A673 (cell line): ENCODE results near the gene SYNJ1. TPM values are rescaled to one million over a fixed set of nuclear protein-coding genes. Genes with fewer than 3 reads are reported as not detected.

ENCODE experiments used
- BruUV-seq: library from RNA; stranded (reverse); fragments of 400-500 nt; replicated peaks from 2 replicates; lab custom pipeline; 2021; lab: Mats Ljungman, UMichigan
- CTCF ChIA-PET: fragments of 300-600 bp; sonication (Branson Sonifier 250); formaldehyde crosslinking; loops from one replicate; lab custom pipeline; 2022; ENCODE audit warnings: antibody characterized with exemption; lab: Charles Lee
- POLR2A ChIA-PET: fragments of 300-600 bp; sonication (Branson Sonifier 250); formaldehyde crosslinking; loops from one replicate; lab custom pipeline; 2022; ENCODE audit warnings: antibody characterized with exemption; ENCODE audit not compliant: low non-redundant PET; lab: Charles Lee
- DNase-seq: peaks from one replicate; pipeline ENCODE4 v3.0.0-alpha.2; 2015; ENCODE audit warnings: low spot score
- H3K27ac ChIP-seq: fragments of 200-600 bp; sonication (generic); 2 replicates; pipeline ENCODE4 v1.5.1; 2016; ENCODE audit warnings: mixed run types, low read depth, mild to moderate bottlenecking, mixed read lengths, antibody characterized with exemption, low read length; ENCODE audit not compliant: poor library complexity, severe bottlenecking
- H3K27me3 ChIP-seq: fragments of 200-600 bp; sonication (generic); replicated peaks from 2 replicates; pipeline ENCODE4 v1.6.1; 2017; ENCODE audit warnings: mixed run types, low read depth, mild to moderate bottlenecking, mixed read lengths, antibody characterized with exemption, low read length; ENCODE audit not compliant: insufficient read depth, poor library complexity
- H3K36me3 ChIP-seq: fragments of 200-600 bp; sonication (generic); 2 replicates; pipeline ENCODE4 v1.6.1; 2016; ENCODE audit warnings: mixed run types, mild to moderate bottlenecking, mixed read lengths, antibody characterized with exemption, low read length; ENCODE audit not compliant: insufficient read depth, poor library complexity, severe bottlenecking
- H3K4me1 ChIP-seq: fragments of 200-600 bp; sonication (generic); 2 replicates; pipeline ENCODE4 v1.6.1; 2017; ENCODE audit warnings: mixed run types, mild to moderate bottlenecking, mixed read lengths, antibody characterized with exemption, low read length; ENCODE audit not compliant: insufficient read depth, poor library complexity, severe bottlenecking
- H3K4me3 ChIP-seq: fragments of 200-600 bp; sonication (generic); 2 replicates; pipeline ENCODE4 v1.5.1; 2016; ENCODE audit warnings: low read depth, mixed run types, mild to moderate bottlenecking, mixed read lengths, low read length; ENCODE audit not compliant: poor library complexity, severe bottlenecking
- H3K9me3 ChIP-seq: fragments of 200-600 bp; sonication (generic); 2 replicates; pipeline ENCODE4 v1.6.1; 2016; ENCODE audit warnings: mixed run types, low read depth, mild to moderate bottlenecking, mixed read lengths, antibody characterized with exemption, low read length; ENCODE audit not compliant: poor library complexity, severe bottlenecking
- EZH2 ChIP-seq: fragments of 200-600 bp; sonication (generic); IDR thresholded peaks from 2 replicates; pipeline ENCODE4 v1.6.1; 2017; ENCODE audit warnings: borderline replicate concordance, low read depth, mild to moderate bottlenecking, mixed read lengths, antibody characterized with exemption, low read length; ENCODE audit not compliant: poor library complexity, severe bottlenecking
- intact Hi-C: fragments of 100-400 bp; cut with micrococcal nuclease; formaldehyde crosslinking; loops from one replicate; pipeline ENCODE4 v1.10.0; 2022; ENCODE audit not compliant: unreplicated experiment
- total RNA-seq: library from RNA; stranded (reverse); gene quantifications from 2 replicates; pipeline ENCODE4 v1.2.3, GENCODE V29; 2021
- TF ChIP-seq, protein P1 (sequence below): fragments of 300-800, 200-600 bp; sonication (generic); conservative IDR thresholded peaks from 2 replicates; pipeline ENCODE4 v1.5.1; 2017; ENCODE audit warnings: low read depth, mild to moderate bottlenecking, antibody characterized with exemption, low read length, moderate library complexity, mixed read lengths

Gene SYNJ1
- total RNA-seq, 1 experiment from 2014 or later = 17.1 TPM

DNA sequence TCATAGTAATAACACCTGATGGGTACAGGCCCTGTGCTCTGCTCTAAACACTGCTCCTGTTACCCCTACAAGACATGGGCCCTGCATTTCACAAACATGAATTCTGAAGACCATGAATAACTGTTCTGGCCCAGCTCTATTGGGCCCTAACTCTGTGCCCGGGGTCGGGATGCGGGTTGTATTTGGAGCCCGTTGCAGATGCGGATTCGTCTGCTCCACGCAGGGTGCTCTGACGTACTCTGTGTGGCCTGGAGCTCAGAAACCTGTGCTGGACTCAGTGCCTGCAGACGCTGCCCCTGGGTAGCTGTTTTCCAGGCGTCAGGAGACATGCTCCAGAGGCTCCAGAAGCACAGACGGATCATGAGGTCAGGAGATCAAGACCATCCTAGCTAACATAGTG is 132.4 kb downstream of the SYNJ1 start:
- H3K36me3 ChIP-seq = peaks cover 5% of the 10 kb centered on the region
- H3K4me1 ChIP-seq = no peaks in the 10 kb centered on the region
- intact Hi-C loops = no loop called here
- TF ChIP-seq, protein P1, sequence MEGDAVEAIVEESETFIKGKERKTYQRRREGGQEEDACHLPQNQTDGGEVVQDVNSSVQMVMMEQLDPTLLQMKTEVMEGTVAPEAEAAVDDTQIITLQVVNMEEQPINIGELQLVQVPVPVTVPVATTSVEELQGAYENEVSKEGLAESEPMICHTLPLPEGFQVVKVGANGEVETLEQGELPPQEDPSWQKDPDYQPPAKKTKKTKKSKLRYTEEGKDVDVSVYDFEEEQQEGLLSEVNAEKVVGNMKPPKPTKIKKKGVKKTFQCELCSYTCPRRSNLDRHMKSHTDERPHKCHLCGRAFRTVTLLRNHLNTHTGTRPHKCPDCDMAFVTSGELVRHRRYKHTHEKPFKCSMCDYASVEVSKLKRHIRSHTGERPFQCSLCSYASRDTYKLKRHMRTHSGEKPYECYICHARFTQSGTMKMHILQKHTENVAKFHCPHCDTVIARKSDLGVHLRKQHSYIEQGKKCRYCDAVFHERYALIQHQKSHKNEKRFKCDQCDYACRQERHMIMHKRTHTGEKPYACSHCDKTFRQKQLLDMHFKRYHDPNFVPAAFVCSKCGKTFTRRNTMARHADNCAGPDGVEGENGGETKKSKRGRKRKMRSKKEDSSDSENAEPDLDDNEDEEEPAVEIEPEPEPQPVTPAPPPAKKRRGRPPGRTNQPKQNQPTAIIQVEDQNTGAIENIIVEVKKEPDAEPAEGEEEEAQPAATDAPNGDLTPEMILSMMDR = no peak
- TF ChIP-seq EZH2 = no peak
- no peaks in the 10 kb centered on the region for H3K9me3 ChIP-seq
- ChIA-PET POLR2A (no interaction called here), CTCF (no interaction called here)
- BruUV-seq = no TSS peak
- H3K27me3 ChIP-seq = no peaks in the 10 kb centered on the region
- DNase-seq = no peak
- no peak overlapping the region for H3K4me3 ChIP-seq
- no peak overlapping the region for H3K27ac ChIP-seq

DNA sequence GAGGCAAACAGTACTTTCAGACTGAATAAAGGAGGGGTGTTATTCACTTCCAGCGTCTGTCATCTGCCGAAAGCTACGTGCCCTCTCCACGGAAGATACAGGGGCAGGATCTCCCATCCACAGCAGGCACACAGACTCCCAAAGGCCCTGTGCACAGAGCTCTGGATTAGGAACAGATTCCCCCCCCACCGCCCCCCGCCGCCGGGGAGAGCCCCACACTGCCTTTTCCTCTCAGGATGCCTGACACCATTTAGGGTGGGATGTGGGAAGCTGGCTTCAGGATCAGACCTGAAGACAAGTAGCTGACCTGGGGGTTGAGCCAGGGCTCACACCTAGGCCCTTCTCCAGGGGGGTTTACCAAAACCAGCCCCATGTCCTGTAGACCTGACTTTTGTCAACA is 134.1 kb downstream of the SYNJ1 start:
- Histone ChIP-seq H3K27me3 (no peaks in the 10 kb centered on the region), H3K36me3 (no peaks in the 10 kb centered on the region), H3K9me3 (no peaks in the 10 kb centered on the region), H3K4me3 (no peak overlapping the region), H3K4me1 (no peaks in the 10 kb centered on the region), H3K27ac (no peak overlapping the region)
- intact Hi-C loops = no loop called here
- POLR2A ChIA-PET = no interaction called here
- CTCF ChIA-PET = no interaction called here
- no peak for DNase-seq
- no TSS peak for BruUV-seq
- no peak for TF ChIP-seq EZH2
- TF ChIP-seq, protein P1 = no peak

DNA sequence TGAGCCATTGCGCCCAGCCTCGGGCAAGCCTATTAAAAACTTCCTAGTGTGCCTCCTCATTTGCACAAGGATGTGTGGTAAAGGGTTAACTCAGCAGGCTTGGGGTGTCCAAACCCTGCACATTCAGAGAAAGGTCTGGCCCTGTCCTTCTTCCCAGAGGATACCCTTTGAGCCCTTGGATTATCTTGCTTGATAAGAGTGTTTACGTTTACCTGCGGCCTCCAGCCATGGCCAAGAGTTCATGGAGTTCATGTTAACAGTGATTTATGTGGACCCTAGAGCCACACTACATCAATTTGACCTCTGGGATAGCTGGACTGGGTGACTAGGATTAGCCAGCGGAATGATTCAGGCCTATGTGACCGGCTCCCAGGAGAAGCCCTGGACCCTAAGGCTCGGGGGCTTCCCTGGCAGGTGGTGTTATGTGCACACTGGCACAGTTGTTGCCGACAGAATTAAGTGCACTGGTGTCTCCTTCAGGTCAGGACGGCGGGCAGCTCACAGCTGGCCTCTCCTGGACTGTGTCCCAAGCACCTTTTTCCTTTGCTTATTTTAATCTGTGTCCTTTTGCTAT is 134.8 kb downstream of the SYNJ1 start:
- intact Hi-C loops = no loop called here
- H3K36me3 ChIP-seq = no peaks in the 10 kb centered on the region
- no peak for DNase-seq

More for the DNA sequence above, 134.8 kb downstream of the SYNJ1 start:
- ChIA-PET POLR2A (no interaction called here), CTCF (no interaction called here)
- Histone ChIP-seq H3K27ac (no peak overlapping the region), H3K4me3 (no peak overlapping the region), H3K4me1 (no peaks in the 10 kb centered on the region), H3K27me3 (no peaks in the 10 kb centered on the region), H3K9me3 (no peaks in the 10 kb centered on the region)
- TF ChIP-seq, protein P1 = no peak
- TF ChIP-seq EZH2 = no peak
- BruUV-seq = no TSS peak
